Measurements from ENCODE around the gene STXBP2. TPM values are rescaled to one million over a fixed set of nuclear protein-coding genes. Genes with fewer than 3 reads are reported as not detected.

STXBP2 gene
- total RNA-seq, 4 donors from 2014 or later, result 4.4 to 16.9 (median 14.1) TPM

DNA sequence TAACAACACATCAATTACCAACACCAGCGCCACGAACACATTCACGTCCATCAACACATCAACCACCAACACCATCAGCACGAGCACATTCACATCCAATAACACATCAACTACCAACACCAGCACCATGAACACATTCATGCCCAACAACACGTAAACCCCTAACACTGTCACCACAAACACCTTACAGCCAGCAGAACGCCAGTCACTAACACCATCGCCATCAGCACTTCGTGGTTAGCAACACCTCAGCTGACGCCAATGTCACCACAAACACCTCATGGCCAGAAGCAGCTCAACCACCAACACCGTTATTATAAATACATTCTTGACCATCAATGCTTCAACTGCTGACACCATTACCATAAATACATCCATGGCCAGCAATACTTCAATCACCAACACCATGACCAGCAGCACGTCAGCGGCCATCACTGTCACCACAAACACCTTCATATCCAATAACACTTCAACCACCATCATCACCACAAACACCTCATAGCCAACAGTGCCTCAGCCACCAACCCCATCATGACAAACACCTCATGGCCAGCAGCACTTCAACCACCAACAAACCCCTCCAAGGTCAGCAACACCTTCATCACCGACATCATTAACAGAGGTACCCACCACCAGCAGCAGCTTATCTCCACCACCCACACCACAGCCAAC, 55.6 kb downstream of the STXBP2 start:
- 72 to 95% methylated on average over 11 to 13 of the region's 13 CpGs for WGBS, 2 donors (ENCODE audit: low coverage in 1 of 2)
- Histone ChIP-seq H3K9me3 (no peaks in the 10 kb centered on the region), H3K4me3 (no peak overlapping the region), H3K27me3 (peaks cover 74% of the 10 kb centered on the region), H3K36me3 (no peaks in the 10 kb centered on the region), H3K4me1 (no peaks in the 10 kb centered on the region), H3K27ac (no peak overlapping the region)
- no peak for ATAC-seq
- no peak for TF ChIP-seq POLR2A (IDR thresholded peaks at IDR 0.05)
- no peak for TF ChIP-seq POLR2AphosphoS5 (IDR thresholded peaks at IDR 0.05)
- no peak for TF ChIP-seq EP300 (IDR thresholded peaks at IDR 0.05)

DNA sequence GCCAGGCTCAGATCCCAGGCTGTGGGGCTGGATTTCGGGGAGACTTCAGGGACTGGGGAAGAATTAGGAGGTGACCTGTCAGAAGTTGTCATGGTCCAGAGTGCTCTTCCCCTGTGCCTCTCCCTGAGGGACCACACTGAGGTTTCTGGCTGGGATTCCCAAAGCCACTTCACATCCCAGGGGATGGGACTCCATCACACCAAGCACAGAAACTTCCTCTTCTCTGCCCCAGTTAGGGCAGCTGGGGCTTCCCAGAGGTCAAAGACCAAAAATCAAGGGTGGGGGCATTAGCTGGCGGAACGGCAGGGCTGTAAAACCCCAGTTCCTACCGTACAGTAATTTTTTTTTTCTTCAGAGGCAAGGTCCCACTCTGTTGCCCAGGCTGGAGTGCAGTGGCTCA, 57.6 kb downstream of the STXBP2 start:
- H3K27me3 ChIP-seq, result peaks cover 87% of the 10 kb centered on the region

More for the DNA sequence above, 57.6 kb downstream of the STXBP2 start:
- H3K36me3 ChIP-seq, result no peaks in the 10 kb centered on the region
- H3K4me3 ChIP-seq, result no peak overlapping the region
- WGBS, 2 donors (ENCODE audit: low coverage in 1 of 2), result 37 to 58% methylated on average over 3 of the region's 4 CpGs
- no peaks in the 10 kb centered on the region for H3K4me1 ChIP-seq
- no peak for ATAC-seq
- no peak for TF ChIP-seq POLR2A (IDR thresholded peaks at IDR 0.05)
- TF ChIP-seq, protein P1, sequence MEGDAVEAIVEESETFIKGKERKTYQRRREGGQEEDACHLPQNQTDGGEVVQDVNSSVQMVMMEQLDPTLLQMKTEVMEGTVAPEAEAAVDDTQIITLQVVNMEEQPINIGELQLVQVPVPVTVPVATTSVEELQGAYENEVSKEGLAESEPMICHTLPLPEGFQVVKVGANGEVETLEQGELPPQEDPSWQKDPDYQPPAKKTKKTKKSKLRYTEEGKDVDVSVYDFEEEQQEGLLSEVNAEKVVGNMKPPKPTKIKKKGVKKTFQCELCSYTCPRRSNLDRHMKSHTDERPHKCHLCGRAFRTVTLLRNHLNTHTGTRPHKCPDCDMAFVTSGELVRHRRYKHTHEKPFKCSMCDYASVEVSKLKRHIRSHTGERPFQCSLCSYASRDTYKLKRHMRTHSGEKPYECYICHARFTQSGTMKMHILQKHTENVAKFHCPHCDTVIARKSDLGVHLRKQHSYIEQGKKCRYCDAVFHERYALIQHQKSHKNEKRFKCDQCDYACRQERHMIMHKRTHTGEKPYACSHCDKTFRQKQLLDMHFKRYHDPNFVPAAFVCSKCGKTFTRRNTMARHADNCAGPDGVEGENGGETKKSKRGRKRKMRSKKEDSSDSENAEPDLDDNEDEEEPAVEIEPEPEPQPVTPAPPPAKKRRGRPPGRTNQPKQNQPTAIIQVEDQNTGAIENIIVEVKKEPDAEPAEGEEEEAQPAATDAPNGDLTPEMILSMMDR (IDR thresholded peaks at IDR 0.05), result no peak
- no peak for TF ChIP-seq POLR2AphosphoS5 (IDR thresholded peaks at IDR 0.05)
- TF ChIP-seq EP300 (IDR thresholded peaks at IDR 0.05), result no peak
- no peak overlapping the region for H3K27ac ChIP-seq
- no peaks in the 10 kb centered on the region for H3K9me3 ChIP-seq

Small RNAs within 50 kb of the gene (small RNA-seq; reads per million reads assigned to genes)
- gene MIR6792, result 0 reads per million in 4 donors

Other genes with a start within 250 kb of the STXBP2 start
- 1 to 10 TPM; 1.0 to 3.1 (median 1.9) TPM for gene PEX11G, start 148.1 kb upstream of the STXBP2 start, total RNA-seq
- gene ZNF358, start 121.0 kb upstream of the STXBP2 start, total RNA-seq, result 100 to 1,000 TPM in 2 of 4 donors, 10 to 100 TPM in 2; 63.9 to 153 (median 98.7) TPM
- gene MCOLN1, start 114.5 kb upstream of the STXBP2 start, total RNA-seq, result 10 to 100 TPM in 3 of 4 donors, 1 to 10 TPM in 1; 7.4 to 18.4 (median 17.5) TPM
- 100 to 1,000 TPM in 1 of 4 donors, 10 to 100 TPM in 3; 54.9 to 111 (median 75.2) TPM for gene PNPLA6, start 101.4 kb upstream of the STXBP2 start, total RNA-seq
- 1 to 10 TPM in 1 of 4 donors, under 1 TPM in 1, not detected in 2; 0.46 to 2.1 TPM for gene CAMSAP3, start 41.2 kb upstream of the STXBP2 start, total RNA-seq
- 10 to 100 TPM; 36.7 to 50.6 (median 42.5) TPM for gene XAB2, start 7.6 kb upstream of the STXBP2 start, total RNA-seq
- 10 to 100 TPM; 12.0 to 26.8 (median 17.8) TPM for gene PET100, start 7.3 kb upstream of the STXBP2 start, total RNA-seq
- gene PCP2, start 3.4 kb upstream of the STXBP2 start, total RNA-seq, result not detected
- gene RETN, start 31.9 kb downstream of the STXBP2 start, total RNA-seq, result not detected
- 1 to 10 TPM in 1 of 4 donors, under 1 TPM in 2, not detected in 1; 0.67 to 1.2 (median 0.96) TPM for gene MCEMP1, start 40.0 kb downstream of the STXBP2 start, total RNA-seq
- gene TRAPPC5, start 43.7 kb downstream of the STXBP2 start, total RNA-seq, result 10 to 100 TPM; 56.0 to 69.0 (median 64.0) TPM
- gene FCER2, start 65.0 kb downstream of the STXBP2 start, total RNA-seq, result 1 to 10 TPM in 1 of 4 donors, not detected in 3; 1.2 TPM
- 1 to 10 TPM in 3 of 4 donors, not detected in 1; 1.1 to 6.8 (median 5.5) TPM for gene CLEC4G, start 95.0 kb downstream of the STXBP2 start, total RNA-seq
- gene CD209, start 110.4 kb downstream of the STXBP2 start, total RNA-seq, result 10 to 100 TPM in 2 of 4 donors, 1 to 10 TPM in 1, under 1 TPM in 1; 0.78 to 11.4 (median 8.0) TPM
- gene CLEC4M, start 126.1 kb downstream of the STXBP2 start, total RNA-seq, result not detected
- gene EVI5L, start 193.1 kb downstream of the STXBP2 start, total RNA-seq, result 10 to 100 TPM; 17.3 to 46.3 (median 22.2) TPM
- gene PRR36, start 237.3 kb downstream of the STXBP2 start, total RNA-seq, result not detected